Measurements from ENCODE around the gene PTPN7.
A peak's percentile ranks its signal among the peaks of the same experiment; 100 is the strongest.
"Not testable (repeated sequence)": the region's sequence is repeated elsewhere in the genome, so short reads cannot be mapped to it uniquely, and the experiment has no call there.

Gene PTPN7

GRCh38 chr1:202150602-202151001 is 9.8 kb downstream of the PTPN7 start:
- no peak for DNase-seq

DNA sequence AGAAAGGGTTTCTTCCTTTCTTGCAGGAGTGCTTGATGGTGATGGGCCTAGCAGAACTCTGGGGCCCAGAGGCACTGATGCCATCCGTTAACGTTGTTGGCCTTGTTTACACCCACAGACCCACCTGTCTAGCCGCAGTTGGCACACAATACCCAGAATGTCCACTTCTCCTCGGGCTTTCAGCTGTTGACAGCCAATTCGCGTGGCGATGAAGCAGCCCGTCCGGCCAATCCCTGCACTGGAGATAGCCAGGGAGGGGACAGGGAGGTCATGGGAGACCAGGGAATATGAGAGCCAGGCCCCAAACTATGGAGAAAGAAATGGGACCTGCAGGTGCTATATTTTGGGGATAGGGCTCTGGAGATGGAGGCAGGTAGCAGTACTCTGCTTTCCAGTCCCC is 10.2 kb downstream of the PTPN7 start:
- DNase-seq: no peak

DNA sequence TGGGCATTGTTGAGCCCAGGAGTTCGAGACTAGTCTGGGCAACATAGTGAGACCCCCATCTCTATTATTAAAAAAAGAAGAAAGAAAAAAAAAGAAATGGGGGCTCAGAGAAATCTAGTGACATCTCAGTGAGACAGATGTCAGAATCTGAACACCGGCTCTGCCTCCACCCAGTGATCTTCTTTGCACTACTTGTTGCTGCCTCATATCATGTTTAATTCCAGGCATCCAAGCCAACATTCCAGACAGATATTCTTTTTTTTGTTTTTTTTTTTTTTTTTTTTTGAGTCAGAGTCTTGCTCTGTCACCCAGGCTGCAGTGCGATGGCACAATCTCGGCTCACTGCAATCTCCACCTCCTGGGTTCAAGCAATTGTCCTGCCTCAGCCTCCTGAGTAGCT is 10.8 kb downstream of the PTPN7 start:
- DNase-seq: no peak

DNA sequence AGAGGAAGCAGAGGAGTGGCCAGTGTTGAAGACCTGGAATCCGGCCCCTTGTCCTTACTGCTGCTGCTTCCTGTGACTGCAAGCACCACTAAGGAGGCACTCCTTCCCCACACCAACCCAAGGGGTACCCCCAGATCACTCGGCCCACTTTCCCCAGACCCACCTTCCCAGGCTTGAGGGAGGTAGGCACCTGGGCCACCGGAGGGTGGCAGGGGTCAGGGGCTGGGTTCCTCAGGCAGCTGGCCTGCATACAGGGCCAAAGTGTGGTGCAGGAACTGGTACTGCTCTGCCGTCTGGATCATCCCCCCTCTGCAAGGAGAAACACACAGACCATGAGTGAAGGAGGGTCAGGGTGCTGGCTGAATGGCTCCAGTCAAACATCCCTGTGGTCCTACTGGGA is 12.0 kb downstream of the PTPN7 start:
- no peak for DNase-seq

DNA sequence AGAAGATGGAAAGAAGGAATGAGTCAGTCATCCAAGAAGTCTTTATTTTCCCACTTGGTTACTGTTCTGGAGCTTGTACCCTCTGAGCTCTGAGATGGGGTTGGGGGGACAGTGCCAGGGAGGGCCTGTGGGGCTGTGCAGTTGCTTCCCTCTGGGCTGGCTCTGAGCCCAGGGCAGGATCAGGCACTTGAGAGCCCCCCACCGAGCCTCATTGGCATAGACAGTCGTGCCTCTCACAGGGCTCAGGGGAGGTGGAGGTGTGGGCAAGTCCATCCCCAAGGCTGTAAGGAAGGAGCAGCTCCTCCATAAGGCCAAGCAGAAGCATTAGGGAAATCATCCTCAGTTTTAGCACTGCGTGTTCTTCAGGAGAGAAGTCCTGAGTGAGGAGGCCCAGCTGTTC is 13.4 kb downstream of the PTPN7 start:
- no peak for DNase-seq

- DNase-seq: no peak
These were observed 14.1 kb downstream of the PTPN7 start for GRCh38 chr1:202146279-202146678.

- not testable (repeated sequence) for DNase-seq
These were observed 14.7 kb downstream of the PTPN7 start for GRCh38 chr1:202145744-202146140.

- peak in 1 of 2 donors; percentile 44 for DNase-seq
These were observed 15.2 kb downstream of the PTPN7 start for GRCh38 chr1:202145068-202145743.

DNA sequence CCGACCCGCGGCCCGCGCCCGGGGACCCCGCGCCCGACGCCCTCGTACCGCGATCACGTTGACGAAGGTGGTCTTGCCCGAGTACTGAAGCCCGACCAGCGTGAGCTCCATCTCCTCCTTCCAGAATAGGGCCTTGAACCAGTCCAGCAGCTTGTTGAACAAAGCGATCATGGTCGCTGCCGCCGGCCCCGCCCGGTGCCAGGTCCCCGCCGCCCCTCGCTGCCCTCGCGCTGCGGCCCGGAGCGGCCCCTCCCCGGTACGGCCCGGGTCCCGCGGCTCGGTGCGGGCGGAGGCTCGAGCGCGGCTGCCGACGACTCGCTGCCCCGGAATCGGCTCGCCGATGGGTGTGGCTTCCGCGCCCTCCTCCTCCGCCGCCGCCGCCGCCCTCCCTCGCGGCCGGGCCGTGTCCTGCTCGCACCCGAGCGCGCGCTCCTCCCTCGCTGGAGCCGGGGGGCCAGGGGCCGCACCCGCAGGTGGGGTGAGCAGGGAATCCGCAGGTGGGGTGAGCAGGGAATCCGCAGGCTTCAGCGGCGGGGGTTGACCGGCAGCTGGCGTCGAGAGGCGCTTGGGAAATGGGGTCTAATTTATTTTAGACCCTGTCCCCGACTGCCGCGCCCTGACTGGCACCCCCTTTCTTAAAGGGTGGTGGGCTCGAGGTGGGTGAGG is 15.9 kb downstream of the PTPN7 start, which contains the start of gene ARL8A:
Gene ARL8A (minus strand): TSS at position 336 of the 666 bp plus-strand sequence. CDS start 165 bp downstream, at position 171.
- DNase-seq: peak; percentile 70 to 71

- DNase-seq: peak in 1 of 2 donors; percentile 34
These were observed 16.5 kb downstream of the PTPN7 start for GRCh38 chr1:202143768-202144401.

- no peak for DNase-seq
These were observed 17.2 kb downstream of the PTPN7 start for GRCh38 chr1:202143011-202143767.

DNA sequence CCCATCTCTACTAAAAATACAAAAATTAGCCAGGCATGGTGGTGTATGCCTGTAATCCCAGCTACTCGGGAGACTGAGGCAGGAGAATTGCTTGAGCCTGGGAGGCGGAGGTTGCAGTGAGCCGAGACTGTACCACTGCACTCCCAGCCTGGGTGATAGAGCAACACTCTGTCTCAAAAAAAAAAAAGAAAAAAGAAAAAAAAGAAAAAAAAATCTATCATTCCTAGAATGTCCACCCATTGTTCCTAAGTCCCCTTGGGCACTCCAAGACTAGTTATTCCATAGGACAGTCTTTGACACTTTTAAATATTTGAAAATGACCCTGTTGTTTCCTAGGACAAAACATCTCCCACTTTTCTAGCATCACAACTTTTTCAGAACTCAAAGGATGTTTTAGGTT is 18.9 kb downstream of the PTPN7 start:
- DNase-seq: not testable (repeated sequence)

DNA sequence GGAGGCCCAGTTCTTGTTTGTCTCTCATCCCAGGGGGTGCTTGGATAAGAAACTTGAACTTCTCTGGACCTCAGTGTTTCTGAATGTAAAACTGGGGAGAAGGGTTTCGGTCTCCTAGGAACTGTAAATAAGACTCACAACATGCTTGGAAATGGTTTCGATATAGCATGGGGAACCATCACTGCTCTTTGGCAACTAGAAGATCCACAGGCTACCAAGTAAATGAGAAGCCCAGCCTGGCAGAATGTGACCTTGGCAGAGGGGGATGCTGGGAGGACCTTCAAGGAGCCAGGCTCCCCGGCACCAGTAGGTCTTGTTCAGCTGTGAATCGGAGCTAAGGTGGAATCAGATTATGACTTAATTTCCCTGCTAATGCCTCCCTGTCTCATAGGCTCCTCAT is 19.6 kb downstream of the PTPN7 start:
- DNase-seq: no peak

DNA sequence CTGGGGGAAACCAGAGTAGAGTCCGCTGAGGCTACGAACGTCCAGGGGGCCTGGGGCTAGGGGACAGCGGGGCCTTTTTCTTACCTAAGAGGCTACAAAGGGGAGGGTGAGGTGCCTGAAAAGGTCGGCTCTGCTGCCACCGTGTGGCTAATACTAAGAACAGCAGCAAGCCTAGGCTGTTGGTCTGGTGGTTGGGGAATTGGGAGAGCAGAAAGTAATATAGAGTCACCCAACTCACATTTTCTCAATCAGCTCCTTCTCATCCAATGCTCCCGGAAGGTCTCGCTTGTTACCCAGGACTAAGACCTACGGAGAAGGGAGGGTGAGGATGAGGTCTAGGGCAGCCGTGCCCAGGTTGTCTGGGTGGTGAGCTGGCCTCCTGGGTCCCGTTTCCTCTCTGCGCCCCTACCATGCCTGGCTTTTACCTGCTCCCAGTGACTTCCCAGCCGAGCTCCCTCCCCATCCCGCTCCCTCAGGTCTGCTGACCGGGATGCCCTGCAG is 25.1 kb downstream of the PTPN7 start:
- DNase-seq: peak; percentile 51 to 62

- DNase-seq: no peak
These were observed 25.7 kb downstream of the PTPN7 start for GRCh38 chr1:202134645-202135172.

DNA sequence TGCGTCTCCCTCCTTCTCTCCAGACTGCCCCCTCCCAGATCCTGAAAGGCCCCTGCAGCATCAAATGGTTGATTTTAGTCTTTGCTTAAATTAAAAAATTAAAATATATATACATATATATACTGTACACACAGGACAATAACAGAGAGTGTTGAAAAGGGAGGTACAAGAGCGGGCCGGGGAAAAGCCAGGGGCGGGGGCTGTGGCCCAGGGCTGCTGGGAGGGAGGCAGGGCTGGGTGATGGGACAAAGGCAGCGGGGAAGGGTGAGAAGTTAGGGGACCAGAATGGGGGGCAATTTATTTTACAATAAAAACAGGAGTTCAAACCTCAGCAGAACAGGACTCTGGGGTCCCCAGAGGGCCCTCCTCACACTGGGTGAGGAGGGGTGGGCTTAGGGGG is 26.4 kb downstream of the PTPN7 start:
- no peak for DNase-seq

DNA sequence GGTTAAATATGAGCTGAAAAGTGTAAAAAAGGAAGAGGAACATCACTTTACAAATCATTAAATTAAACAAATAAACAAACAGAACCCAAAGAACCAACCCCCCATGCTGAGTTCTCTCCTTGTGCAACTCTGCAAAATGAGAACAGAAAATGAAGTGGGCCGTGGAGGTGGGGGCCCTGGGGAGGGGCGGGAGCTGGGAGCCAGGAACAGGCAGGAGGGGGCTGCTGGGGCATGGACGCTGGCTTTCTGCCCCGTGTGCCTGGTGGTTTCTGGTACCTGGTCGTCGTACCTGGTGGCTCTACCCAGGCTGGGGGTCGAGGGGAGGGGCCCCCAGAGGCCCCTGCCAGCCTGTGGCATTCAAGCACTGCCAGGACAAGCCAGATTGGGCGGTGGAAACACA is 26.9 kb downstream of the PTPN7 start:
- DNase-seq: no peak

- DNase-seq: no peak
These were observed 27.4 kb downstream of the PTPN7 start for GRCh38 chr1:202133001-202133400.

DNA sequence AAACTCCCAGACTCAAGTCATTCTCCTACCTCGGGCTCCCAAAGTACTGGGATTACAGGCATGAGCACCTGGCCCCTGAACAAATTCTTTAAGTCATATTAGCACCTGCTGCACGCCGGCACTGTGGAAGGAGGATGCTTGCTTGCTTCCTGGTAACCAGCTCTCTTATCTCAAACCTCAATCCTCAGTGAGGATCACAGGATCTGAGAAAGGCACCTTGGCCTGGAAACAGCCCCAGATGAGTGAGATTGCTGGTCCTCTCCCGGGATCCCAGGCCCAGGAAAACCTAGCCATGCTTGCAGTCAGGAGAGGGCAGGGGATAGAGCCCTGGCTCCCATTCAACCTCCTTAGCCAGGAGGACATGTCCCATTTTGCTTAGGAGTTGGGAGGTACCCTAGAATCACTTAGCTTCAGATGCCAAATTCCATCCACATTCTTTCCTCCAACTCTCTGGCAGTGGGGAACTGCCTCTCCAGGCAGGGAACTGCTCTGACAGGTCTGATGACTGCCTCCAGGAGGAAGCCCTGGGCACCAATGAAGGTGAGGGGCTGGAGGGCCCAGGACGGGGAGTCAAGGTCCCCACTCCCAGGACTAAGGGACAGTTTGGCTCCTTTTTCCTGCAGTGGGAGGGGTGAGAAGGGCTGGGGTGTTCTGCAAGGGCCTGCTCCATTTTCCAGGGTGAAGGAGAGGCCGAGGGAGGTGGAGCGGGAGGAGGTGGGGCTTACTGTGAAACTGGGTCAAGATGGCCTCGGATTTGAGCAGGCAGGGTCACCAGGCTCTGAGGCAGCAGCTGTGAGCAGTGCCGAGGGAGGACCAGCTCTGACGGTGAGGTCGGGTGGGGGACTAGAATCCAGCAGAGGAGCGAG is 28.2 kb downstream of the PTPN7 start:
- DNase-seq: no peak

DNA sequence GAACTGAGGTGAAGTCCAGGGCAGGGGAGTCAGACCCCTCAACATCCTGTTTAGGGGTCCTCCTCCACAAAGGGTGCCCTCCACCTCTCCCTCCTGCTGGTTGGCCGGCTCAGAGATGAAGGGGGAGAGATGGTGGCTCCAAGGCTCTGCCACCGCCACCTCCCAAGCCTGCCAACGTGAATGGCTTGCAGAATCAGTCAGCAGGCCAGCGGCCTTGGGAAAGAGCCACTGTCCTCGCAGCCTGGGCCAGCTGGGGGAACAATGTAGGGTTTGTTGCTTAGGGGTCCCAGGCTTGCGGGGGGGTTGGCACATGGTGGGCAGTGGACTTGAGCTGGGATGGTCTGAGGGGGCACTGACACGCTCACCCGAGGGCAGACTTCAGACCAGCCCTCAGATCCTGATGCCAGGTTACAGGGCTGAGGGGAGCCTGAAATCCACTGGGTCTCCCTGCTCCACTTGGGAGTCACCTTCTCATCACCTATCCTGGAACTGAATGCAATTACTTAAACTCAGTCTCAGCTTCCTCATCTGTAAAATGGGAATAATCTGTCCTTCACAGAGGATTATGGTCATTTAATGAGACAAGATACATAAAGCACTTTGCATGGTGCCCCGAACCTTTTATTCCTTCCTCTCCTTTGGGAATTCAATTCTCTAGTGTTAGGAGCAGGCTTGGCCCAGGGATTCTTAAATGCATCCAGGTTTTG is 29.4 kb downstream of the PTPN7 start:
- no peak for DNase-seq

GRCh38 chr1:202130297-202130721 is 30.1 kb downstream of the PTPN7 start:
- DNase-seq: no peak

Measured in CD4-positive, alpha-beta T cell treated with Interleukin-1 beta for 1 hour (primary cell).